Heart left ventricle (tissue), 13 donors: ENCODE data around the gene LIN9.

Experiments used
- CTCF ChIP-seq, 12 donors: fragments of 200-600 bp; sonication (generic) in 4 of 12; IDR thresholded peaks; one replicate each; pipeline versions ENCODE4 v1.5.0 to v1.8.0; 2018 to 2022; ENCODE audit warnings: antibody characterized with exemption in 12 of 12, mild to moderate bottlenecking in 5 of 12
- POLR2A ChIP-seq, 2 donors: fragments of 450-650 bp; IDR thresholded peaks; one replicate each; pipeline ENCODE4 v1.6.1; 2017; ENCODE audit warnings: antibody characterized with exemption in 2 of 2, mild to moderate bottlenecking in 2 of 2, moderate library complexity in 2 of 2
- donor health status: ischemic (EF 13 %, LVEDD 7.1; RV severe dilation, severe dysfunction).
- donor health status: DM: no; HTN: yes; CAD: no.
- donor health status: DM: no; HTN: no; CAD: no.
- donor health status: ischemic (EF 25% LVEDD 6.9; RV normal size, moderate dysfunction).
- donor health status: ischemic (EF 25% LVEDD 5.7; RV mildly dilated, moderate dysfunction).
- donor health status: ischemic (EF 35%, LVEDD 5.7; RV mildly dilated, moderate dysfunction).
- donor health status: nonischemic (EF 11% LVEDD 7.7; RV severe dilation, severe dysfunction).
- donor health status: DM: yes; HTN: yes; CAD: no.
- donor health status: PGD.
- donor health status: ischemic (EF 29% LVEDD 5.4; RV normal size, mild dysfunction).
- donor health status: nonischemic (EF 23%, LVEDD 6.1; RV moderate dilation, normal function).

DNA sequence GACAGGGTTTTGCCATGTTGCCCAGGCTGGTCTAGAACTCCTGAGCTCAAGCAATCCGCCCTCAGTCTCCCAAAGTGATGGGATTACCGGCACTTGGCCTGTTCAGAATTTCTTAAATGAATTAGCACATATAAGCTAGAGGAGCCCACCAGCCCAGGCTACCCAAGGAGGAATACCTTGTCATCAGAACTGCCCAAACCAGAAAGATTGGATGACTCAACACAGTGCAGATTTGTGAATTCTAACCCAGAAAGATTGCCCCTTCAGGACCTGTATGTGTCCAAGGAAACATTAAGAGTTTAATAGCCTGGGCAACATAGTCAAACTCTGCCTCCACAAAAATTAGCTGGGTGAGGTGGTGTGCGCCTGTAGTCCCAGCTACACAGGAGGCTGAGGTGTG, 14.0 kb upstream of the LIN9 start:
- no peak for TF ChIP-seq CTCF (IDR thresholded peaks at IDR 0.05)
- TF ChIP-seq POLR2A (IDR thresholded peaks at IDR 0.05): no peak
